ENCODE results near the gene KHDRBS1.
"Not testable (repeated sequence)": the region's sequence is repeated elsewhere in the genome, so short reads cannot be mapped to it uniquely, and the experiment has no call there.

KHDRBS1 gene

DNA sequence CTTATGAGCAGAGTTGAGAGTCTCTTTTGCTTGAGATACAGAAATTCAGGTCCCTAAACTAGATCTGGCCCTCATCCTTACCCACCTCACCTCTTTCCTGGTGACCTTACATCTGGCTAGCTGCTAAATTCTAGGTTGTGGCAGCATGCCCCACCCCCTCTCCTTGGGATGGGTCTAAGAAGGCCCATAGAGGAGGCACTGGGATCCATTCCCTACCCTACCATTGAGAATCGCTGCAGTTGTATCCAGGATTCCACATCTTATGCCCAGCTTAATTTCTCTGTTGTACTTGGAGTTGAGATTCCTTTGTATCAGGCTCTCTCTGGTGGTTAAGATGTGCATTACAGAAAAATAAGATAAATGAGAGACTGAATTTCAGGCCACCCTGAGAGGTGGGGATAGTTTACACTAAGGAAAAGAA is 49.6 kb downstream of the KHDRBS1 start:
- Histone ChIP-seq H3K27ac (ENCODE audit: low read depth, low read length) (peak overlapping the region; percentile 73), H3K4me1 (ENCODE audit: control insufficient read depth, insufficient read depth, low read length) (peaks cover 34% of the 10 kb centered on the region), H3K36me3 (ENCODE audit: control insufficient read depth, insufficient read depth, low read length) (peaks cover 45% of the 10 kb centered on the region), H3K9me3 (ENCODE audit: control insufficient read depth, insufficient read depth, low read length) (no peaks in the 10 kb centered on the region), H3K9ac (ENCODE audit: low read depth, low read length) (no peak overlapping the region), H3K27me3 (ENCODE audit: control insufficient read depth, insufficient read depth, low read length) (no peaks in the 10 kb centered on the region), H3K4me3 (ENCODE audit: low read depth, low read length) (no peak overlapping the region)

DNA sequence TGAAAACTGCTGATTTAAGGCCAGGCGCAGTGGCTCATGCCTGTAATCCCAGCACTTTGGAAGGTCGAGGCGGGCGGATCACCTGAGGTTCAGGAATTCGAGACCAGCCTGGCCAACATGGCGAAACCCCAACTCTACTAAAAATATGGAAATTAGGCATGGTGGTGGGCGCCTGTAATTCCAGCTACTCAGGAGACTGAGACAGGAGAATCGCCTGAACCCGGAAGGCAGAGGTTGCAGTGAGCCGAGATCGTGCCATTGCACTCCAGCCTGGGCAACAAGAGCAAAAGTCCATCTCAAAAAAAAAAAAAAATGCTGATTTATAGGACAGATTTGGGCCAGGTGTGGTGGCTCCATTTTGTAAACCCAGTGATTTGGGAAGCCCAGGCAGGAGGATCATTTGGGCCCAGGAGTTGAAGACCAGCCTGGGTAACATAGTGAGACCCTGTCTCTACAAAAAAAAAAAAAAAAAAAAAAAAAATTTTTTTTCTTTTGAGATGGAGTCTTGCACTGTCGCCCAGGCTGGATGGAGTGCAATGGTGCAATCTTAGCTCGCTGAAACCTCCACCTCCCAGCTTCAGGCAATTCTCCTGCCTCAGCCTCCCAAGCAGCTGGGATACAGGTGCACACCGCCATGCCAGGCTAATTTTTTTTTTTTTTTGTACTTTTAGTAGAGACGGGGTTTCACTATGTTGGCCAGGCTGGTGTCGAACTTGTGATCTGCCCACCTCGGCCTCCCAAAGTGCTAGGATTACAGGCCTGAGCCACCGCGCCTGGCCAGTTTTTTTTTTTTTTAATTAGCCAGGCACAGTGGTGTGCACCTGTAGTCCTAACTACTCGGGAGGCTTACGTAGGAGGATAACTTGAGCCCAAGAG is 52.2 kb downstream of the KHDRBS1 start:
- H3K27ac ChIP-seq (ENCODE audit: low read depth, low read length); H3K9ac ChIP-seq (ENCODE audit: low read depth, low read length); H3K4me3 ChIP-seq (ENCODE audit: low read depth, low read length); H3K27me3 ChIP-seq (ENCODE audit: control insufficient read depth, insufficient read depth, low read length); H3K9me3 ChIP-seq (ENCODE audit: control insufficient read depth, insufficient read depth, low read length): not testable (repeated sequence)
- Histone ChIP-seq H3K4me1 (ENCODE audit: control insufficient read depth, insufficient read depth, low read length) (peaks cover 32% of the 10 kb centered on the region), H3K36me3 (ENCODE audit: control insufficient read depth, insufficient read depth, low read length) (peaks cover 21% of the 10 kb centered on the region)

DNA sequence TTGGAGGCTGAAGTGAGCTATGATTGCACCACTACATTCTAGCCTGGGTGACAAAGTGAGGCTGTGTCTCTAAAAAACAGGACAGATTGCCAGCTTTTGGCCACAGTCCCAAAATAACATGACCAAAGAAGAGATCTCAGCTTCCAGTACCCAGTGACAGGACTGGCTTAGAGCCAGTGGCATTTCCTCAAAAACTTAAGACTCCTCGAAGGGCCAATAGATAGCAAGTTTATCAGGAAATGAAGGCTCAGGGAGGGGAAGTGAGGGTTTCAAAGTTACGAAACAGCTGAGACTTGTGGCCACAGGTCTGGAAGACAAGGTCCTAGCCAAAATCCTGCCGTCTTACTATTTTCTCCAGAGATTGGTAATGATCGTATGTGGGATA is 52.8 kb downstream of the KHDRBS1 start:
- peaks cover 27% of the 10 kb centered on the region for H3K4me1 ChIP-seq (ENCODE audit: control insufficient read depth, insufficient read depth, low read length)
- no peak overlapping the region for H3K27ac ChIP-seq (ENCODE audit: low read depth, low read length)
- H3K4me3 ChIP-seq (ENCODE audit: low read depth, low read length) = no peak overlapping the region
- H3K9ac ChIP-seq (ENCODE audit: low read depth, low read length) = no peak overlapping the region
- H3K36me3 ChIP-seq (ENCODE audit: control insufficient read depth, insufficient read depth, low read length) = peaks cover 16% of the 10 kb centered on the region
- H3K9me3 ChIP-seq (ENCODE audit: control insufficient read depth, insufficient read depth, low read length) = no peaks in the 10 kb centered on the region
- H3K27me3 ChIP-seq (ENCODE audit: control insufficient read depth, insufficient read depth, low read length) = no peaks in the 10 kb centered on the region

DNA sequence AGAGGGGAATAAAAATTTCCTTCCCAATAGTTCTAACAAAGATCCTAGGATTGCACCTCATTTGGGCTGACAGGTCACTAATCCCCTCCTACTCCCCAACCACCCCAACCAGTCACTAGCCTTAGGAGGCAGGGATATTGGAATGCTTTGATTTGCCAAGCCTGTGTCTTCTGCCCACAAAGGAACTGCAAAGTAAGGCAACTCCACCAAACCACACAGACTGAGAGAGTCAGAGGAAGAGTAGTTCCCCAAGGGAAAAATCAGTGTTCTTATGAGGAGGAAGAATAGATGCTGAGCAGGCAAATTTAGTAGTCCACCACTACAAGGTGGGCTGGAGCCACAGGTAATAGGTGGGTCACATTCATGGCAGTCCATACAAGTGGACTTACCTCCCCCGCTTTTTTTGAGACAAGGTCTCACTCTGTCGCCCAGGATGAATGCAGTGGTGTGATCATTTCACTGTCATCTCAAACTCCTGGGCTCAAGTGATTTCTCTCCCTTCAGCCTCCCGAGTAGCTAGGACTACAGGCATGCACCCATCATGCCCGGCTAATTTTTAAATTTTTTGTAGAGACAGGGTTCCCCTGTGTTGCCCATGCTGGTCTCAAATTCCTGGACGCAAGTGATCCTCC is 55.4 kb downstream of the KHDRBS1 start:
- H3K27ac ChIP-seq (ENCODE audit: low read depth, low read length) = peak overlapping the region; percentile 78
- H3K36me3 ChIP-seq (ENCODE audit: control insufficient read depth, insufficient read depth, low read length) = peaks cover under 1% of the 10 kb centered on the region; the same call in 1 of the 2 replicates
- no peaks in the 10 kb centered on the region for H3K9me3 ChIP-seq (ENCODE audit: control insufficient read depth, insufficient read depth, low read length)
- H3K27me3 ChIP-seq (ENCODE audit: control insufficient read depth, insufficient read depth, low read length) = no peaks in the 10 kb centered on the region
- H3K4me1 ChIP-seq (ENCODE audit: control insufficient read depth, insufficient read depth, low read length) = peaks cover 22% of the 10 kb centered on the region
- H3K9ac ChIP-seq (ENCODE audit: low read depth, low read length) = no peak overlapping the region
- no peak overlapping the region for H3K4me3 ChIP-seq (ENCODE audit: low read depth, low read length)

DNA sequence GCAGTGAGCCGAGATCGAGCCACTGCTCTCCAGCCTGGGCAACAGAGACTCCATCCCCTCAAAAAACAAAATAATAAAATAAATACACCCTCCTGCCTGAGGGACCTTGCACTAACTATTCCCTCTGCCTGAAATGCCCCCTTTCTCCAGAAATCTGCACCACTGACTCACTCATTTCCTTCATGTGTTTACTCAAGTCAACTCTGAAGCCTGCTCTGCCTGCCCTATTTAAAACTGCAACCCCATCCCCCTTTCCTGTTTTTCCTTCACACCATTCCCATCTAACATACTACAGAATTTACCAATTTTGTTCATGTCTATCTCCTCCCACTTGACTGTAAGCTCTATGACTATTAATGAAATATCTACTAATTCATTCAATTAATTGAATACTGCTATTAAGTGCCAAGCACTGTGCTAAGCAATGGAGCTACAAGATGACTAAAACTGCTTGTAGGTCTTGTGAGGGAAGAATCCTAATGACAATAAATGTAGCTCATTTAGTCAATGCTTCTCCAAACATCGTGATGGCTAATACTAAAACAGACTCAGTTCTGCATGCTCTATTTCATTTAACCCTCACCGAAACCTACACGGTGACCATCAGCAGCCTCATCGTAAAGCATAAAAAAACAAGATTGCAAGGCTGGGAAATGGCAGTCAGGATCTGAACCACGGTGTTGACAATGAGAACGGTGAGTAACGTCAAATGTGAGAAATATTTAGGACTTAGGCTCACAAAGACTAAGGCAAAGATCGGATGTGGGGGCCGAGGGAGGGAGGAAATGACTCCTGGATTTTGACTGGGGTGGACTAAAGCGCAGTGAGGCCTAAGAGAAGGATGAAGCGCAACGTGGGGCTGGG is 58.3 kb downstream of the KHDRBS1 start:
- peaks cover 22% of the 10 kb centered on the region for H3K4me1 ChIP-seq (ENCODE audit: control insufficient read depth, insufficient read depth, low read length)

DNA sequence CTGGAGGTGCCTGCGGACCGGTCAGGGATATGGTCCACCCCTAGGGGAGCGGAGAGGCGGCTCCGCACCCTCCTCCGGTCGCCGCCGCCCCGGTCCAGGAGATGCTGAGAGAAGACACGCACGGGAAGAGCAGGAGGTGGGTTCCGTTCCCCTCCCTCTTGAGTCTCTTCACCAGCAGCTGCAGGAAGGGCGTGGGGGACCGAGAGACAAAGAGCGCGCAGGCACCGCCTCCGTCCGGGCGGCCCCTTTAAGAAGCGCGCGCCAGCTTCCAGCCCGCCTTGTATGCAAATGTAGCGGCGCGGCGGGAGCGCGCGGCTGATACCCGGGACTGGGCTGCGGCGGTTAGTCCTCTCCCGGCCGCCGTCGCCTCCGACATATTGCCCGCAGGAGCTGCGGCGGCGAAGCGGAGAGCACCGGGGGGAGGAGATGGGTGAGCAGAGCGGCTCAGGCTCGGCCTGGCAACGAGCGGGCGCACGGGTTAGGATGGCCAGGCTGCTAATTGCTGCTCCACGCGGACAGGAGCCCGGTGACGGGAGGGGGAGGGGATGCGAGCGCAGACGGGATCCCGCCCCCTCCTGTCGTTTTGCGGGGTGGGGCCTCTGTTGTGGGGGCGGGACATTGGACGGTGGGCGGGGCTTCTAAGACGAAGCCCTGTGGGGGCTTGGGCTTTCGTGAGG is 59.1 kb downstream of the KHDRBS1 start, which contains the start of gene TMEM39B:
Gene TMEM39B (plus strand): TSS at position 318 of the 677 bp plus-strand sequence. CDS start 109 bp downstream, at position 427.
- Histone ChIP-seq H3K27ac (ENCODE audit: low read depth, low read length) (peak within 1 kb of the TSS; percentile 99), H3K27me3 (ENCODE audit: control insufficient read depth, insufficient read depth, low read length) (no peaks in the 10 kb centered on the region), H3K9ac (ENCODE audit: low read depth, low read length) (peak within 1 kb of the TSS; percentile 95), H3K4me1 (ENCODE audit: control insufficient read depth, insufficient read depth, low read length) (peaks cover 22% of the 10 kb centered on the region), H3K36me3 (ENCODE audit: control insufficient read depth, insufficient read depth, low read length) (peaks cover 27% of the 10 kb centered on the region), H3K4me3 (ENCODE audit: low read depth, low read length) (peak within 1 kb of the TSS; percentile 99), H3K9me3 (ENCODE audit: control insufficient read depth, insufficient read depth, low read length) (no peaks in the 10 kb centered on the region)

More for the DNA sequence above, 58.3 kb downstream of the KHDRBS1 start:
- Histone ChIP-seq H3K4me3 (ENCODE audit: low read depth, low read length) (peak overlapping the region; percentile 99), H3K36me3 (ENCODE audit: control insufficient read depth, insufficient read depth, low read length) (peaks cover 19% of the 10 kb centered on the region), H3K9ac (ENCODE audit: low read depth, low read length) (peak overlapping the region; percentile 95), H3K27me3 (ENCODE audit: control insufficient read depth, insufficient read depth, low read length) (no peaks in the 10 kb centered on the region), H3K27ac (ENCODE audit: low read depth, low read length) (peak overlapping the region; percentile 99), H3K9me3 (ENCODE audit: control insufficient read depth, insufficient read depth, low read length) (no peaks in the 10 kb centered on the region)

DNA sequence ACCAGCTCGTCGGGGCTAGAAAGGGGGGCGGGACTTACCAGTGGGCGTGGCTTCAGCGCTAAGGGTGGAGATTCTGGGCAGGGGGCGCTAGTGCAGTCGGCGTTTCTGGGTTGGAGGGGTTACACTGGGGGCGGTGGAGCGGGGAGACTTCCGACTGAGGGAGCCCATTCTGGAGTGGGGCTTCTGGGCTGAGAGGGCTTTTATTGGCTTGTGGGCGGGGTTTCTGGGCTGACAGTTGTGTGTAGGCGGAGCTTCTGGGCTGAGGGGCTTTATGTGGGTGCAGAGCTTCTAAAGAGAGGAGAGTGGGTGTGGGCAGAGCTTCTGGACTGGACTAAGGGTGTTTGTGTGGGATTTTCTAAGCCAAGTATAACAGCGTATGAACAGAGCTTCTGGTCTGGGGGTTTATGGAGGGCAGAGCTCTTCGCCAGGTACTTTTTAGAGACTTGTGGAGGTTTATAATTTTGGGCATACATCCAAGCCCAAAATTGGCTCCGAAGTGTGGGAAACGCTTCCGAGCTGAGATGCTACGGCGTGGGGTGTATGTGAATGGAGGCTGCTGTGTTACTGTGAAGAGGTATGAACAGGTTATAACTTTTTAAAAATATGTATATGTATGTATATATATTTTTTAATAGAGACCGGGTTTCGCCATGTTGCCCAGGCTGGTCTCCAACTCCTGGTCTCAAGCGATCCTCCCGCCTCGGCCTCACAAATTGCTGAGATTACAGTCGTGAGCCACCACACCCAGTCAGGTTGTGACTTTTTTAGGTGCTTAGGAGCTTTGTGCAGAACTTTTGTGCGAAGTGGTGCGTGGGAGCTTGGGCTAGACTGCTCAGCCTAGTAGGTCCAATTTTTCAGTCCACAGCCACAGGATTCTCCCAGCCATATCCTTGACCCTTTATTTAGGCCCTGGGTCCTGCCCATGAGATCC is 59.9 kb downstream of the KHDRBS1 start:
- Histone ChIP-seq H3K27me3 (ENCODE audit: control insufficient read depth, insufficient read depth, low read length) (no peaks in the 10 kb centered on the region), H3K9ac (ENCODE audit: low read depth, low read length) (no peak overlapping the region), H3K36me3 (ENCODE audit: control insufficient read depth, insufficient read depth, low read length) (peaks cover 35% of the 10 kb centered on the region), H3K4me3 (ENCODE audit: low read depth, low read length) (peak overlapping the region; percentile 99), H3K9me3 (ENCODE audit: control insufficient read depth, insufficient read depth, low read length) (no peaks in the 10 kb centered on the region), H3K27ac (ENCODE audit: low read depth, low read length) (no peak overlapping the region), H3K4me1 (ENCODE audit: control insufficient read depth, insufficient read depth, low read length) (peaks cover 21% of the 10 kb centered on the region)

DNA sequence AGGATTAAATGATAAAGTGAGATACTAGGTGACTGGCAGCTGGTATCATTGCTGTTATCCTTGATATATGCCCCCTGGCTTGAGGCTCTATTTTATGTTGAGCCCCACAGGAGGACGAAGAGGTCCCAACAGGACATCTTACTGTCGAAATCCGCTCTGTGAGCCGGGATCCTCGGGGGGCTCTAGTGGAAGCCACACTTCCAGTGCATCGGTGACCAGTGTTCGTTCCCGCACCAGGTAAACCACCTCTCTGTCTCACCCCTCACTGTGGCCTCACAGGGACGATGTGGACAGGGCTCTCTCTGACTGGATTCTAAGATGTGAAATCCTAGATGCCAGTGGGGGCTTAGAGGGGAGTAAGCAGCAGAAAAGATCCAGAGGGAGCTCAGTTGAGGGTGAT is 61.2 kb downstream of the KHDRBS1 start:
- H3K9ac ChIP-seq (ENCODE audit: low read depth, low read length) = no peak overlapping the region
- peaks cover 40% of the 10 kb centered on the region for H3K36me3 ChIP-seq (ENCODE audit: control insufficient read depth, insufficient read depth, low read length)
- no peak overlapping the region for H3K27ac ChIP-seq (ENCODE audit: low read depth, low read length)
- H3K4me1 ChIP-seq (ENCODE audit: control insufficient read depth, insufficient read depth, low read length) = peaks cover 13% of the 10 kb centered on the region
- no peak overlapping the region for H3K4me3 ChIP-seq (ENCODE audit: low read depth, low read length)
- H3K9me3 ChIP-seq (ENCODE audit: control insufficient read depth, insufficient read depth, low read length) = no peaks in the 10 kb centered on the region
- H3K27me3 ChIP-seq (ENCODE audit: control insufficient read depth, insufficient read depth, low read length) = no peaks in the 10 kb centered on the region

DNA sequence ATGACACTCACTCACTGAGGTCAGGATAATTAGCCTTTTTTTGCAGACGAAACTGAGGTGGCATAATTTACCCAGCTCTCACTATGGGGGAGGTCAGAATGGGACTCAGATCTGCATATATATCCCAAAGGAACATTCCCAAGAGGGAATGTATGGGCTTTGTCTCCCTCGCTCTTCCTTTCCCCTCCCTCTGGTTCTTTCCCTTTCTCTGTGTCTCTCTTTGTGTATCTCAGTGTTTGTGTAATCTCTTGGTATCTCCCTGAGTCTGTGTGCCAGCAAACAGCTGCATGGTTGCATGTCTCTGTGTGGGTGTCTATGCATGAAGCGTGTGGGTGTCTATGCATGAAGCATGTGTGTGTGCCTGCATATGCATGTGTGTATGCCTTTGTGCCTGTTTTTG is 63.8 kb downstream of the KHDRBS1 start:
- no peak overlapping the region for H3K4me3 ChIP-seq (ENCODE audit: low read depth, low read length)
- H3K4me1 ChIP-seq (ENCODE audit: control insufficient read depth, insufficient read depth, low read length) = peaks cover 4% of the 10 kb centered on the region
- no peaks in the 10 kb centered on the region for H3K27me3 ChIP-seq (ENCODE audit: control insufficient read depth, insufficient read depth, low read length)
- no peaks in the 10 kb centered on the region for H3K9me3 ChIP-seq (ENCODE audit: control insufficient read depth, insufficient read depth, low read length)
- H3K9ac ChIP-seq (ENCODE audit: low read depth, low read length) = no peak overlapping the region
- peaks cover 52% of the 10 kb centered on the region for H3K36me3 ChIP-seq (ENCODE audit: control insufficient read depth, insufficient read depth, low read length)
- H3K27ac ChIP-seq (ENCODE audit: low read depth, low read length) = no peak overlapping the region
